Measurements from ENCODE around the gene BZW2. TPM values are rescaled to one million over a fixed set of nuclear protein-coding genes. Genes with fewer than 3 reads are reported as not detected.
A peak's percentile ranks its signal among the peaks of the same experiment; 100 is the strongest.

Gene BZW2
- total RNA-seq, 2 experiments from 2014 or later, result 158 to 162 TPM

- H3K4me1 Mint-ChIP-seq, result peaks cover 1% of the 10 kb centered on the region
- H3K27ac Mint-ChIP-seq, result no peak overlapping the region
- H3K4me3 Mint-ChIP-seq, result no peak overlapping the region
- DNase-seq, result no peak
- H3K27me3 Mint-ChIP-seq, result no peaks in the 10 kb centered on the region
- H3K9me3 Mint-ChIP-seq, result no peaks in the 10 kb centered on the region
- H3K36me3 Mint-ChIP-seq, result no peaks in the 10 kb centered on the region
Observed at GRCh38 chr7:16738011-16738688, 92.2 kb downstream of the BZW2 start.

- Mint-ChIP-seq H3K36me3 (no peaks in the 10 kb centered on the region), H3K27me3 (no peaks in the 10 kb centered on the region), H3K4me1 (peaks cover 1% of the 10 kb centered on the region), H3K9me3 (no peaks in the 10 kb centered on the region), H3K27ac (no peak overlapping the region), H3K4me3 (no peak overlapping the region)
- DNase-seq, result no peak
Observed at GRCh38 chr7:16739863-16740622, 94.1 kb downstream of the BZW2 start.

GRCh38 chr7:16740623-16740953, 94.6 kb downstream of the BZW2 start:
- no peak overlapping the region for H3K27ac Mint-ChIP-seq
- no peak overlapping the region for H3K4me3 Mint-ChIP-seq
- H3K36me3 Mint-ChIP-seq, result no peaks in the 10 kb centered on the region
- peaks cover 1% of the 10 kb centered on the region for H3K4me1 Mint-ChIP-seq
- no peaks in the 10 kb centered on the region for H3K9me3 Mint-ChIP-seq
- no peaks in the 10 kb centered on the region for H3K27me3 Mint-ChIP-seq
- no peak for DNase-seq

- H3K4me1 Mint-ChIP-seq, result peaks cover 1% of the 10 kb centered on the region
- H3K27ac Mint-ChIP-seq, result no peak overlapping the region
- H3K9me3 Mint-ChIP-seq, result no peaks in the 10 kb centered on the region
- no peak overlapping the region for H3K4me3 Mint-ChIP-seq
- no peak for DNase-seq
- H3K27me3 Mint-ChIP-seq, result no peaks in the 10 kb centered on the region
- no peaks in the 10 kb centered on the region for H3K36me3 Mint-ChIP-seq
Observed at GRCh38 chr7:16740996-16741395, 95.0 kb downstream of the BZW2 start.

- no peak overlapping the region for H3K4me3 Mint-ChIP-seq
- H3K27me3 Mint-ChIP-seq, result no peaks in the 10 kb centered on the region
- no peak overlapping the region for H3K27ac Mint-ChIP-seq
- no peak for DNase-seq
- H3K9me3 Mint-ChIP-seq, result no peaks in the 10 kb centered on the region
- peaks cover 1% of the 10 kb centered on the region for H3K4me1 Mint-ChIP-seq
- no peaks in the 10 kb centered on the region for H3K36me3 Mint-ChIP-seq
Observed at GRCh38 chr7:16741676-16742075, 95.7 kb downstream of the BZW2 start.

- no peak overlapping the region for H3K27ac Mint-ChIP-seq
- H3K4me3 Mint-ChIP-seq, result no peak overlapping the region
- no peaks in the 10 kb centered on the region for H3K9me3 Mint-ChIP-seq
- no peaks in the 10 kb centered on the region for H3K27me3 Mint-ChIP-seq
- H3K4me1 Mint-ChIP-seq, result peaks cover 1% of the 10 kb centered on the region
- no peaks in the 10 kb centered on the region for H3K36me3 Mint-ChIP-seq
- no peak for DNase-seq
Observed at GRCh38 chr7:16742547-16742946, 96.6 kb downstream of the BZW2 start.

GRCh38 chr7:16743236-16743635, 97.3 kb downstream of the BZW2 start:
- no peak for DNase-seq
- H3K9me3 Mint-ChIP-seq, result no peaks in the 10 kb centered on the region
- no peak overlapping the region for H3K27ac Mint-ChIP-seq
- no peaks in the 10 kb centered on the region for H3K36me3 Mint-ChIP-seq
- H3K4me1 Mint-ChIP-seq, result peaks cover 1% of the 10 kb centered on the region
- H3K27me3 Mint-ChIP-seq, result no peaks in the 10 kb centered on the region
- no peak overlapping the region for H3K4me3 Mint-ChIP-seq

GRCh38 chr7:16744518-16745250, 98.7 kb downstream of the BZW2 start:
- no peak overlapping the region for H3K4me3 Mint-ChIP-seq
- peaks cover 1% of the 10 kb centered on the region for H3K4me1 Mint-ChIP-seq
- no peaks in the 10 kb centered on the region for H3K27me3 Mint-ChIP-seq
- no peaks in the 10 kb centered on the region for H3K9me3 Mint-ChIP-seq
- H3K36me3 Mint-ChIP-seq, result no peaks in the 10 kb centered on the region
- no peak for DNase-seq
- no peak overlapping the region for H3K27ac Mint-ChIP-seq

- Mint-ChIP-seq H3K9me3 (no peaks in the 10 kb centered on the region), H3K4me3 (no peak overlapping the region), H3K4me1 (no peaks in the 10 kb centered on the region), H3K27ac (no peak overlapping the region), H3K36me3 (no peaks in the 10 kb centered on the region), H3K27me3 (no peaks in the 10 kb centered on the region)
- no peak for DNase-seq
Observed at GRCh38 chr7:16745645-16746044, 99.7 kb downstream of the BZW2 start.

- no peak overlapping the region for H3K4me3 Mint-ChIP-seq
Observed at GRCh38 chr7:16747102-16747501, 101.1 kb downstream of the BZW2 start.

GRCh38 chr7:16753102-16753931, 107.3 kb downstream of the BZW2 start, which contains the start of gene TSPAN13:
TSS of gene TSPAN13 (plus strand) at chr7:16753755. CDS start at chr7:16753968, 213 bp downstream.
- peak within 1 kb of the TSS; percentile 78 for H3K4me3 Mint-ChIP-seq
- no peaks in the 10 kb centered on the region for H3K9me3 Mint-ChIP-seq
- DNase-seq, result peak; percentile 80
- no peak within 1 kb of the TSS for H3K27ac Mint-ChIP-seq
- peaks cover 43% of the 10 kb centered on the region for H3K27me3 Mint-ChIP-seq
- H3K4me1 Mint-ChIP-seq, result peaks cover 9% of the 10 kb centered on the region
- H3K36me3 Mint-ChIP-seq, result no peaks in the 10 kb centered on the region

More at GRCh38 chr7:16747102-16747501, 101.1 kb downstream of the BZW2 start:
- no peaks in the 10 kb centered on the region for H3K9me3 Mint-ChIP-seq
- H3K36me3 Mint-ChIP-seq, result no peaks in the 10 kb centered on the region
- DNase-seq, result no peak
- no peaks in the 10 kb centered on the region for H3K4me1 Mint-ChIP-seq
- no peak overlapping the region for H3K27ac Mint-ChIP-seq
- H3K27me3 Mint-ChIP-seq, result peaks cover 4% of the 10 kb centered on the region

- H3K27me3 Mint-ChIP-seq, result peaks cover 43% of the 10 kb centered on the region
- peak overlapping the region; percentile 71 for H3K4me3 Mint-ChIP-seq
- peaks cover 9% of the 10 kb centered on the region for H3K4me1 Mint-ChIP-seq
- no peaks in the 10 kb centered on the region for H3K36me3 Mint-ChIP-seq
- no peak overlapping the region for H3K27ac Mint-ChIP-seq
- no peak for DNase-seq
- no peaks in the 10 kb centered on the region for H3K9me3 Mint-ChIP-seq
Observed at GRCh38 chr7:16753932-16754855, 108.2 kb downstream of the BZW2 start.

GRCh38 chr7:16754856-16755317, 108.9 kb downstream of the BZW2 start:
- Mint-ChIP-seq H3K9me3 (no peaks in the 10 kb centered on the region), H3K4me1 (peaks cover 10% of the 10 kb centered on the region)

GRCh38 chr7:16755397-16755796, 109.4 kb downstream of the BZW2 start:
- Mint-ChIP-seq H3K4me3 (no peak overlapping the region), H3K36me3 (no peaks in the 10 kb centered on the region), H3K9me3 (no peaks in the 10 kb centered on the region), H3K4me1 (peaks cover 10% of the 10 kb centered on the region), H3K27ac (no peak overlapping the region), H3K27me3 (peaks cover 43% of the 10 kb centered on the region)
- no peak for DNase-seq

More at GRCh38 chr7:16754856-16755317, 108.9 kb downstream of the BZW2 start:
- Mint-ChIP-seq H3K4me3 (peak overlapping the region; percentile 71), H3K27me3 (peaks cover 43% of the 10 kb centered on the region), H3K36me3 (no peaks in the 10 kb centered on the region), H3K27ac (no peak overlapping the region)
- DNase-seq, result no peak

Measured in activated naive CD8-positive, alpha-beta T cell treated with anti-CD3 and anti-CD28 coated beads for 36 hours (primary cell).